ENCODE data around the gene TOMM40L. TPM values are rescaled to one million over a fixed set of nuclear protein-coding genes. Genes with fewer than 3 reads are reported as not detected.
"Not testable (repeated sequence)": the region's sequence is repeated elsewhere in the genome, so short reads cannot be mapped to it uniquely, and the experiment has no call there.

Gene TOMM40L
- polyA plus RNA-seq, 1 donor, result 9.8 TPM

GRCh38 chr1:161257109-161257508 lies 31.2 kb downstream of the TOMM40L start:
- not testable (repeated sequence) for DNase-seq (ENCODE audit: low read depth)

GRCh38 chr1:161258439-161259344 lies 32.8 kb downstream of the TOMM40L start, which contains the start of gene PCP4L1:
PCP4L1 (plus strand) TSS chr1:161258745; CDS start chr1:161258975, 230 bp downstream.
- peak; percentile 5 for DNase-seq (ENCODE audit: low read depth)

GRCh38 chr1:161259345-161259702 lies 33.5 kb downstream of the TOMM40L start:
- DNase-seq (ENCODE audit: low read depth), result no peak

GRCh38 chr1:161259765-161260164 lies 33.9 kb downstream of the TOMM40L start:
- no peak for DNase-seq (ENCODE audit: low read depth)

- DNase-seq (ENCODE audit: low read depth), result no peak
These were observed 34.8 kb downstream of the TOMM40L start for GRCh38 chr1:161260376-161261260.

GRCh38 chr1:161261261-161262235 lies 35.7 kb downstream of the TOMM40L start:
- no peak for DNase-seq (ENCODE audit: low read depth)

- no peak for DNase-seq (ENCODE audit: low read depth)
These were observed 39.4 kb downstream of the TOMM40L start for GRCh38 chr1:161265305-161265704.

GRCh38 chr1:161266202-161266601 lies 40.3 kb downstream of the TOMM40L start:
- no peak for DNase-seq (ENCODE audit: low read depth)

GRCh38 chr1:161266836-161267235 lies 41.0 kb downstream of the TOMM40L start:
- no peak for DNase-seq (ENCODE audit: low read depth)

GRCh38 chr1:161267321-161267720 lies 41.5 kb downstream of the TOMM40L start:
- DNase-seq (ENCODE audit: low read depth), result no peak

- DNase-seq (ENCODE audit: low read depth), result no peak
These were observed 47.5 kb downstream of the TOMM40L start for GRCh38 chr1:161273402-161273801.

- DNase-seq (ENCODE audit: low read depth), result no peak
These were observed 49.0 kb downstream of the TOMM40L start for GRCh38 chr1:161274874-161275273.

Other genes starting within 250 kb of the TOMM40L start
- gene F11R, start 204.9 kb upstream of the TOMM40L start, polyA plus RNA-seq (ENCODE audit: insufficient read length), result 11.4 TPM
- gene TSTD1, start 187.1 kb upstream of the TOMM40L start, polyA plus RNA-seq (ENCODE audit: insufficient read length), result 23.6 TPM
- gene USF1, start 180.1 kb upstream of the TOMM40L start, polyA plus RNA-seq (ENCODE audit: insufficient read length), result 33.5 TPM
- gene ARHGAP30, start 156.2 kb upstream of the TOMM40L start, polyA plus RNA-seq (ENCODE audit: insufficient read length), result 2.4 TPM
- gene NECTIN4, start 136.5 kb upstream of the TOMM40L start, polyA plus RNA-seq (ENCODE audit: insufficient read length), result 0.09 TPM
- 0.57 TPM for gene KLHDC9, start 127.7 kb upstream of the TOMM40L start, polyA plus RNA-seq (ENCODE audit: insufficient read length)
- gene PFDN2, start 108.0 kb upstream of the TOMM40L start, polyA plus RNA-seq (ENCODE audit: insufficient read length), result 68.4 TPM
- 32.7 TPM for gene NIT1, start 108.0 kb upstream of the TOMM40L start, polyA plus RNA-seq (ENCODE audit: insufficient read length)
- 47.1 TPM for gene DEDD, start 93.4 kb upstream of the TOMM40L start, polyA plus RNA-seq (ENCODE audit: insufficient read length)
- gene UFC1, start 72.1 kb upstream of the TOMM40L start, polyA plus RNA-seq (ENCODE audit: insufficient read length), result 98.9 TPM
- gene USP21, start 66.6 kb upstream of the TOMM40L start, polyA plus RNA-seq (ENCODE audit: insufficient read length), result 26.6 TPM
- 18.2 TPM for gene PPOX, start 59.6 kb upstream of the TOMM40L start, polyA plus RNA-seq (ENCODE audit: insufficient read length)
- gene B4GALT3, start 48.6 kb upstream of the TOMM40L start, polyA plus RNA-seq (ENCODE audit: insufficient read length), result 22.2 TPM
- gene ADAMTS4, start 27.0 kb upstream of the TOMM40L start, polyA plus RNA-seq (ENCODE audit: insufficient read length), result 11.8 TPM
- gene NDUFS2, start 23.7 kb upstream of the TOMM40L start, polyA plus RNA-seq (ENCODE audit: insufficient read length), result 142 TPM
- 13.2 TPM for gene FCER1G, start 10.8 kb upstream of the TOMM40L start, polyA plus RNA-seq (ENCODE audit: insufficient read length)
- gene APOA2, start 2.4 kb upstream of the TOMM40L start, polyA plus RNA-seq (ENCODE audit: insufficient read length), result not detected
- 0.83 TPM for gene NR1I3, start 12.1 kb downstream of the TOMM40L start, polyA plus RNA-seq (ENCODE audit: insufficient read length)
- 0.38 TPM for gene PCP4L1, start 32.7 kb downstream of the TOMM40L start, polyA plus RNA-seq (ENCODE audit: insufficient read length)
- gene MPZ, start 83.9 kb downstream of the TOMM40L start, polyA plus RNA-seq (ENCODE audit: insufficient read length), result 12.5 TPM
- 117 TPM for gene SDHC, start 88.3 kb downstream of the TOMM40L start, polyA plus RNA-seq (ENCODE audit: insufficient read length)
- gene CFAP126, start 141.8 kb downstream of the TOMM40L start, polyA plus RNA-seq (ENCODE audit: insufficient read length), result 1.8 TPM

All from forelimb muscle (tissue), 1 donor.